Smooth muscle cell (in vitro differentiated cells): ENCODE measurements around the gene NPEPPS. TPM values are rescaled to one million over a fixed set of nuclear protein-coding genes. Genes with fewer than 3 reads are reported as not detected.
"Not testable (repeated sequence)": the region's sequence is repeated elsewhere in the genome, so short reads cannot be mapped to it uniquely, and the experiment has no call there.

Experiments
- DNase-seq: peaks from one replicate; lab custom pipeline; 2025; ENCODE audit not compliant: unreplicated experiment; lab: John Stamatoyannopoulos, UW
- H2AFZ ChIP-seq: fragments of 200-600 bp; sonication (generic); 2 replicates; pipeline ENCODE4 v1.6.0; 2016; ENCODE audit warnings: antibody characterized with exemption, low read depth, mild to moderate bottlenecking
- H3F3A ChIP-seq: fragments of 200-600 bp; sonication (generic); 2 replicates; pipeline ENCODE4 v1.6.0; 2017; ENCODE audit warnings: antibody characterized with exemption, low read depth
- H3K27ac ChIP-seq: fragments of 200-600 bp; sonication (generic); 2 replicates; pipeline ENCODE4 v1.5.1; 2016; ENCODE audit warnings: low read depth, mild to moderate bottlenecking
- H3K27me3 ChIP-seq: fragments of 200-600 bp; sonication (generic); 2 replicates; pipeline ENCODE4 v1.6.1; 2016; ENCODE audit warnings: low read depth, mild to moderate bottlenecking
- H3K36me3 ChIP-seq: fragments of 200-600 bp; sonication (generic); 2 replicates; pipeline ENCODE4 v1.5.1; 2016; ENCODE audit warnings: low read depth
- H3K4me1 ChIP-seq: fragments of 200-600 bp; sonication (generic); 2 replicates; pipeline ENCODE4 v1.5.1; 2016; ENCODE audit warnings: low read depth
- H3K4me2 ChIP-seq: fragments of 200-600 bp; sonication (generic); 2 replicates; pipeline ENCODE4 v1.6.0; 2016; ENCODE audit warnings: mild to moderate bottlenecking
- H3K4me3 ChIP-seq: fragments of 200-600 bp; sonication (generic); 2 replicates; pipeline ENCODE4 v1.5.1; 2016; ENCODE audit warnings: mild to moderate bottlenecking
- H3K79me2 ChIP-seq: fragments of 200-600 bp; sonication (generic); 2 replicates; pipeline ENCODE4 v1.6.0; 2016; ENCODE audit warnings: low read depth, mild to moderate bottlenecking
- H3K9ac ChIP-seq: fragments of 200-600 bp; sonication (generic); 2 replicates; pipeline ENCODE4 v1.6.0; 2016; ENCODE audit warnings: low read depth
- H3K9me3 ChIP-seq: fragments of 200-600 bp; sonication (generic); replicated peaks from 2 replicates; pipeline ENCODE4 v1.5.1; 2016; ENCODE audit warnings: low read depth
- H4K20me1 ChIP-seq: fragments of 200-600 bp; sonication (generic); 2 replicates; pipeline ENCODE4 v1.6.0; 2016; ENCODE audit warnings: low read depth
- whole genome bisulfite sequencing: methylation state at CpG from one replicate; pipeline ENCODE4 v1.1.7; 2016; ENCODE audit warnings: low lambda C conversion rate; 5-methylcytosine and 5-hydroxymethylcytosine counted together
- polyA plus RNA-seq: library from polyadenylated mRNA; unstranded; fragments of >200 nt; fragmentation: Nextera tagmentation; extraction: Ambion mirVana; gene quantifications from 2 replicates; pipeline ENCODE4 v1.2.1, GENCODE V29; 2016
- total RNA-seq: library from RNA; depleted of rRNA; stranded (reverse); fragments of >200 nt; gene quantifications from 2 replicates; pipeline ENCODE4 v1.2.3, GENCODE V29; 2014
- TF ChIP-seq, protein P1 (sequence below): fragments of 200-600 bp; sonication (generic); IDR thresholded peaks from 2 replicates; pipeline ENCODE4 v1.5.1; 2017; ENCODE audit warnings: borderline replicate concordance, mild to moderate bottlenecking, antibody characterized with exemption; ENCODE audit not compliant: insufficient read depth, poor library complexity, severe bottlenecking

Gene NPEPPS, protein sequence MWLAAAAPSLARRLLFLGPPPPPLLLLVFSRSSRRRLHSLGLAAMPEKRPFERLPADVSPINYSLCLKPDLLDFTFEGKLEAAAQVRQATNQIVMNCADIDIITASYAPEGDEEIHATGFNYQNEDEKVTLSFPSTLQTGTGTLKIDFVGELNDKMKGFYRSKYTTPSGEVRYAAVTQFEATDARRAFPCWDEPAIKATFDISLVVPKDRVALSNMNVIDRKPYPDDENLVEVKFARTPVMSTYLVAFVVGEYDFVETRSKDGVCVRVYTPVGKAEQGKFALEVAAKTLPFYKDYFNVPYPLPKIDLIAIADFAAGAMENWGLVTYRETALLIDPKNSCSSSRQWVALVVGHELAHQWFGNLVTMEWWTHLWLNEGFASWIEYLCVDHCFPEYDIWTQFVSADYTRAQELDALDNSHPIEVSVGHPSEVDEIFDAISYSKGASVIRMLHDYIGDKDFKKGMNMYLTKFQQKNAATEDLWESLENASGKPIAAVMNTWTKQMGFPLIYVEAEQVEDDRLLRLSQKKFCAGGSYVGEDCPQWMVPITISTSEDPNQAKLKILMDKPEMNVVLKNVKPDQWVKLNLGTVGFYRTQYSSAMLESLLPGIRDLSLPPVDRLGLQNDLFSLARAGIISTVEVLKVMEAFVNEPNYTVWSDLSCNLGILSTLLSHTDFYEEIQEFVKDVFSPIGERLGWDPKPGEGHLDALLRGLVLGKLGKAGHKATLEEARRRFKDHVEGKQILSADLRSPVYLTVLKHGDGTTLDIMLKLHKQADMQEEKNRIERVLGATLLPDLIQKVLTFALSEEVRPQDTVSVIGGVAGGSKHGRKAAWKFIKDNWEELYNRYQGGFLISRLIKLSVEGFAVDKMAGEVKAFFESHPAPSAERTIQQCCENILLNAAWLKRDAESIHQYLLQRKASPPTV
- 67.3 and 70.5 TPM in 2 replicates for total RNA-seq
- 50.2 and 71.6 TPM in 2 replicates for polyA plus RNA-seq

- Histone ChIP-seq H3K4me2 (peak within 1 kb of the TSS; percentile 91), H3K27ac (peak within 1 kb of the TSS; percentile 74), H3K4me1 (peaks cover 12% of the 10 kb centered on the region), H3K9ac (peak within 1 kb of the TSS; percentile 79), H3K79me2 (peaks cover 29% of the 10 kb centered on the region), H3K4me3 (peak within 1 kb of the TSS; percentile 72), H4K20me1 (peaks cover 24% of the 10 kb centered on the region)
- H3K36me3 ChIP-seq, H3K9me3 ChIP-seq, H2AFZ ChIP-seq, H3F3A ChIP-seq, H3K27me3 ChIP-seq: not testable (repeated sequence)
- 29% methylated on average over 32 of the region's 60 CpGs for WGBS
- DNase-seq: peak; percentile 50
These were observed at the start of gene NPEPPS for GRCh38 chr17:47530557-47531232. Gene NPEPPS, plus strand, starts transcription at chr17:47531108. Its CDS starts 193 bp downstream, at chr17:47531301.

DNA sequence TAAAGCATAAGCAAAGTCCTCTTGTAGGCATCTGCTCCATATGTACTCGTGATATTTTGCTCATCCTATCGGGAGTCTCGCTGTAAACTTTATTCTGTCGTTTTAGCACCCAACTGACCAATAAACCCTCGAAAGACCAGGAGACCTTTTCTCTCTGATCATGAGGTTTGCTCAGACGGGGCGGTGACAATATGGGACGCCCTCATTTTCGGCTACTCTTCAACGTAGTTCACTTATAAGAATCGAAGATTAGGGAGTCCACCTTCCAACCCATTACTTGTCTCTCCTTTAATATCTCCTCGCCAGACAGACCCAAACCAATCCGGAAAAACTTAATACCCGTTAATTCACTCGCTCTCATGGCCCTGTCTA lies 39.1 kb upstream of the NPEPPS start:
- H3K27ac ChIP-seq: peak overlapping the region; percentile 87
- 26% methylated on average over 12 of the region's 15 CpGs for WGBS

DNA sequence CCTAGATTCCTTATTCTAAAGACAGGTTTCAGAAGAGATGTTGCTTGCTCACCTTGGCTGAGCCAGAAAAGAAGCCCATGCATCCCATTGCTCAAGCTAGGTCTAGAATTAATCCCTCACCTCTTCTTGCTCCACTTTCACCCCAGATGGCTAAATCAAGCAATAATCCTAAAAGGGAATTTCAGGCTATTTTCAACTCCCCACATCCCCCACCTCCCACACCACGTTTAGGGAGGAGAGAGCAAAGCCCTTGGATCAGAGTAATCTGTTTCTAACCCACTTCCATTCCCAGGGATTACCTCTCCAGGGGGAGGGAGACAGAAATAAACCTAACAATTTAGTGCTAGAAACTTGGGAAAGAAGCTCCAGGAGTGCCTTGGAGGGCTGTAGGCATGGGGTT lies 31.8 kb upstream of the NPEPPS start:
- not testable (repeated sequence) for H3K4me2 ChIP-seq, H3K27me3 ChIP-seq, H2AFZ ChIP-seq, H3K4me1 ChIP-seq, H3K27ac ChIP-seq, H3F3A ChIP-seq, H3K79me2 ChIP-seq, H4K20me1 ChIP-seq, DNase-seq, H3K9me3 ChIP-seq, H3K9ac ChIP-seq, H3K36me3 ChIP-seq, H3K4me3 ChIP-seq
- WGBS: 10% methylated on average over 1 of the region's 1 CpG

More for the DNA sequence above, 39.1 kb upstream of the NPEPPS start:
- not testable (repeated sequence) for DNase-seq, H3K9me3 ChIP-seq, H3F3A ChIP-seq, H3K4me1 ChIP-seq, H4K20me1 ChIP-seq, H3K79me2 ChIP-seq, H3K27me3 ChIP-seq, H3K36me3 ChIP-seq
- Histone ChIP-seq H3K9ac (peak overlapping the region; percentile 90), H2AFZ (peak overlapping the region; percentile 96), H3K4me2 (peak overlapping the region; percentile 88), H3K4me3 (peak overlapping the region; percentile 67)

- not testable (repeated sequence) for H3K9ac ChIP-seq, H3K4me2 ChIP-seq, H3K36me3 ChIP-seq, DNase-seq, H3K4me3 ChIP-seq, H2AFZ ChIP-seq, H3K79me2 ChIP-seq, H3K27ac ChIP-seq, H3K4me1 ChIP-seq, H3K9me3 ChIP-seq, H4K20me1 ChIP-seq, H3F3A ChIP-seq, H3K27me3 ChIP-seq
- WGBS: 94% methylated on average over 4 of the region's 4 CpGs
These were observed 31.4 kb upstream of the NPEPPS start for GRCh38 chr17:47499494-47499893.

DNA sequence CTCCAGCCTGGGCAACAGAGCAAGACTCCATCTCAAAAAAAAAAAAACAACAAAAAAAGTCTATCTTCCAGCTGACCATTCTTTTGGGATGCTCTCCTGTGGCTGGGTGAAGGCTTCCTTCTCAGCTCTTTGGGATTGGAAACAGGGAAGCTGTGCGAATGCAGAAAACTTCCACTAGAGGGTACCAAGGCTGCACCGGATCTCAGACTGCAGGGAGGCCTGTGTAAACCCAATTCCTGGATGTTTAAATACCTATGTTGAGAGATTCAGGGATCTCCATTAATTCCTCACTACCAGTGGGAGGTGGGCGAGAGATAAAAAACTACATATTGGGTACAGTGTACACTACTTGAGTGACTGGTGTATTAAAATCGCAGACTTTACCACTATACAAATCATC lies 30.3 kb upstream of the NPEPPS start:
- H3K9ac ChIP-seq, H3K4me2 ChIP-seq, H3K79me2 ChIP-seq, H3K9me3 ChIP-seq, H3F3A ChIP-seq, H4K20me1 ChIP-seq, H3K36me3 ChIP-seq, H3K4me1 ChIP-seq, H3K27me3 ChIP-seq, DNase-seq, H3K27ac ChIP-seq, H3K4me3 ChIP-seq, H2AFZ ChIP-seq: not testable (repeated sequence)
- WGBS: 55% methylated on average over 4 of the region's 4 CpGs
- TF ChIP-seq, protein P1, sequence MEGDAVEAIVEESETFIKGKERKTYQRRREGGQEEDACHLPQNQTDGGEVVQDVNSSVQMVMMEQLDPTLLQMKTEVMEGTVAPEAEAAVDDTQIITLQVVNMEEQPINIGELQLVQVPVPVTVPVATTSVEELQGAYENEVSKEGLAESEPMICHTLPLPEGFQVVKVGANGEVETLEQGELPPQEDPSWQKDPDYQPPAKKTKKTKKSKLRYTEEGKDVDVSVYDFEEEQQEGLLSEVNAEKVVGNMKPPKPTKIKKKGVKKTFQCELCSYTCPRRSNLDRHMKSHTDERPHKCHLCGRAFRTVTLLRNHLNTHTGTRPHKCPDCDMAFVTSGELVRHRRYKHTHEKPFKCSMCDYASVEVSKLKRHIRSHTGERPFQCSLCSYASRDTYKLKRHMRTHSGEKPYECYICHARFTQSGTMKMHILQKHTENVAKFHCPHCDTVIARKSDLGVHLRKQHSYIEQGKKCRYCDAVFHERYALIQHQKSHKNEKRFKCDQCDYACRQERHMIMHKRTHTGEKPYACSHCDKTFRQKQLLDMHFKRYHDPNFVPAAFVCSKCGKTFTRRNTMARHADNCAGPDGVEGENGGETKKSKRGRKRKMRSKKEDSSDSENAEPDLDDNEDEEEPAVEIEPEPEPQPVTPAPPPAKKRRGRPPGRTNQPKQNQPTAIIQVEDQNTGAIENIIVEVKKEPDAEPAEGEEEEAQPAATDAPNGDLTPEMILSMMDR: peak; percentile 41

DNA sequence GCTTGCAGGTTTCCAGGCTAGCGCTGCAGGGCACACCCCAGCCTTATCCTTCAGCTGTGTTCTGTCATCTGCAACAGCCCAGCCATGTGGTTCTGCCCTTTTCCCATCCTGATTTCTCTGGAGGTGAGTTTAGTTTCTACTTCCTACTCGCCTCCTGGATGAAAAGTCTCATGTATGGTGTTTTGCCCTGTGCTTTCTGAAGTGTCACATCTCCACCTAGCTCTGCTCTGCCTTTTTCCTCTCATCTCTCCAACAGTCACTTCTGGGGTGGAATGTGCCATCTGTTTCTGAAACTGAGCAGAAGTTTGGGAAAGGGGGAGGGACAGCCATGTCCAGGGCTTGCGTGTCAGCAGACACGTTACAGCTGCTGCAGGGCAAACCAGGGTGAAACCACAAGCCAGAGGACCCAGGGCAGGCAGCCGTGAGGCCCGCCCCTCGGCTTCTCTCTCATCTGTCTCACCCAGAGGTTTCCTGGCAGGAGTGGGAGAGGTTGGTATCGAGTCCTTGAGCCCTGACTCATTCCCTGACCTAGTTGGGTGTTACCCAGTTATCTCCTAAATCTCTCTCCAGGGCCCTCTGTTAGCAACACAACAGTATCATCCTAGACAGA lies 28.7 kb upstream of the NPEPPS start:
- DNase-seq: not testable (repeated sequence)

More for the DNA sequence above, 28.7 kb upstream of the NPEPPS start:
- H3F3A ChIP-seq, H3K27me3 ChIP-seq, H3K79me2 ChIP-seq, H2AFZ ChIP-seq, H3K9me3 ChIP-seq, H3K36me3 ChIP-seq, H3K4me1 ChIP-seq, H4K20me1 ChIP-seq: not testable (repeated sequence)
- peak overlapping the region; percentile 8 for H3K4me3 ChIP-seq
- peak overlapping the region; percentile 81 for H3K9ac ChIP-seq
- H3K27ac ChIP-seq: peak overlapping the region; percentile 95
- H3K4me2 ChIP-seq: peak overlapping the region; percentile 75
- 8% methylated on average over 5 of the region's 8 CpGs for WGBS
